Keratinocyte (primary cell): Measurements from ENCODE around the gene HLA-C. TPM values are rescaled to one million over a fixed set of nuclear protein-coding genes. Genes with fewer than 3 reads are reported as not detected.

ENCODE experiments used
- DNase-seq: peaks from one replicate; pipeline ENCODE4 v3.0.0-alpha.2; 2011; ENCODE audit warnings: low read depth, missing footprints, low spot score
- FAIRE-seq: peaks from 2 replicates; lab custom pipeline; 2011; peaks lifted over from hg19 to GRCh38; lab: Jason Lieb, UNC
- H2AFZ ChIP-seq: 2 replicates; pipeline ENCODE4 v1.6.0; 2012; ENCODE audit warnings: low read length, control low read depth, inconsistent platforms; ENCODE audit not compliant: control insufficient read depth
- H3K27ac ChIP-seq: 2 replicates; pipeline ENCODE4 v1.5.1; 2011; ENCODE audit warnings: low read length; ENCODE audit not compliant: control insufficient read depth, insufficient read depth
- H3K27me3 ChIP-seq: 3 replicates; pipeline ENCODE4 v1.6.0; 2011; ENCODE audit warnings: low read length; ENCODE audit not compliant: control insufficient read depth, insufficient read depth; ENCODE audit errors: extremely low read depth
- H3K36me3 ChIP-seq, 2 experiments: 2 replicates in 1 of 2; 3 replicates in 1 of 2; pipeline ENCODE4 v1.5.1; 2011; ENCODE audit warnings: low read length in 2 of 2, mild to moderate bottlenecking in 1 of 2; ENCODE audit not compliant: control insufficient read depth in 2 of 2, insufficient read depth in 2 of 2; ENCODE audit errors: extremely low read depth in 1 of 2
- H3K4me1 ChIP-seq: 3 replicates; pipeline ENCODE4 v1.5.1; 2011; ENCODE audit warnings: low read length; ENCODE audit not compliant: control insufficient read depth, insufficient read depth; ENCODE audit errors: extremely low read depth
- H3K4me2 ChIP-seq: 3 replicates; pipeline ENCODE4 v1.6.0; 2011; ENCODE audit warnings: low read depth, low read length; ENCODE audit not compliant: control insufficient read depth, insufficient read depth; ENCODE audit errors: extremely low read depth
- H3K4me3 ChIP-seq, 3 experiments: fragments of 200-600 bp in 1 of 3; sonication (generic) in 1 of 3; 2 replicates in 2 of 3; 3 replicates in 1 of 3; pipeline ENCODE4 v1.5.1; 2011 to 2016; ENCODE audit warnings: low read length in 3 of 3, mild to moderate bottlenecking in 3 of 3, control low read depth in 2 of 3, inconsistent platforms in 1 of 3, low read depth in 1 of 3, mixed read lengths in 1 of 3, mixed run types in 1 of 3, moderate library complexity in 1 of 3; ENCODE audit not compliant: control insufficient read depth in 2 of 3, insufficient read depth in 2 of 3; ENCODE audit errors: extremely low read depth in 1 of 3
- H3K79me2 ChIP-seq: 2 replicates; pipeline ENCODE4 v1.6.0; 2012; ENCODE audit warnings: low read length; ENCODE audit not compliant: control insufficient read depth, insufficient read depth
- H3K9ac ChIP-seq: 3 replicates; pipeline ENCODE4 v1.6.0; 2011; ENCODE audit warnings: low read length; ENCODE audit not compliant: control insufficient read depth, insufficient read depth; ENCODE audit errors: extremely low read depth
- H3K9me1 ChIP-seq: 3 replicates; pipeline ENCODE4 v1.6.0; 2011; ENCODE audit warnings: low read length; ENCODE audit not compliant: control insufficient read depth, insufficient read depth; ENCODE audit errors: extremely low read depth
- H3K9me3 ChIP-seq: 2 replicates; pipeline ENCODE4 v1.5.1; 2012; ENCODE audit warnings: low read depth, low read length; ENCODE audit not compliant: control insufficient read depth
- H4K20me1 ChIP-seq: 3 replicates; pipeline ENCODE4 v1.6.0; 2011; ENCODE audit warnings: low read length; ENCODE audit not compliant: control insufficient read depth, insufficient read depth; ENCODE audit errors: extremely low read depth
- EZH2 ChIP-seq: IDR thresholded peaks from one replicate; pipeline ENCODE4 v1.6.1; 2012; ENCODE audit warnings: inconsistent platforms, mild to moderate bottlenecking, low read length, moderate library complexity
- dilution Hi-C: fragments of 300-500 bp; cut with MboI; formaldehyde crosslinking; loops from one replicate; pipeline ENCODE4 v1.7.0; 2020; ENCODE audit warnings: low sequenced_read_pairs; ENCODE audit not compliant: extremely low pct_ligation_motif_present
- polyA plus RNA-seq, 5 experiments: library from polyadenylated mRNA; depleted of rRNA in 3 of 5; stranded (reverse) in 3 of 5; stranded (forward) in 1 of 5; unstranded in 1 of 5; fragments of >200 nt; gene quantifications; 1 replicate in 1 of 5; 2 replicates in 3 of 5; 3 replicates in 1 of 5; pipeline versions ENCODE4 v1.2.1 to v1.2.3, GENCODE V29; 2011 to 2012; ENCODE audit warnings: missing spikeins in 2 of 5, low read depth in 1 of 5, low replicate concordance in 1 of 5
- TF ChIP-seq, protein P1 (sequence below), 3 experiments: IDR thresholded peaks in 1 of 3; conservative IDR thresholded peaks in 1 of 3; optimal IDR thresholded peaks in 1 of 3; 2 replicates in 2 of 3; 3 replicates in 1 of 3; pipeline versions ENCODE3 to v1.5.1; 2011; ENCODE audit warnings: low read length in 3 of 3, mild to moderate bottlenecking in 3 of 3, moderate library complexity in 2 of 3, control low read depth in 1 of 3, inconsistent platforms in 1 of 3; ENCODE audit not compliant: insufficient read depth in 2 of 3; ENCODE audit errors: extremely low read depth in 1 of 3

HLA-C gene
- polyA plus RNA-seq, 1 donor (not counting 4 experiments of a cell fraction or from before 2014, with no cell fraction given): 330 TPM

- FAIRE-seq: no peak
- dilution Hi-C loops: no loop called here
These were observed 3.5 kb downstream of the HLA-C start for GRCh38 chr6:31268369-31268765.

DNA sequence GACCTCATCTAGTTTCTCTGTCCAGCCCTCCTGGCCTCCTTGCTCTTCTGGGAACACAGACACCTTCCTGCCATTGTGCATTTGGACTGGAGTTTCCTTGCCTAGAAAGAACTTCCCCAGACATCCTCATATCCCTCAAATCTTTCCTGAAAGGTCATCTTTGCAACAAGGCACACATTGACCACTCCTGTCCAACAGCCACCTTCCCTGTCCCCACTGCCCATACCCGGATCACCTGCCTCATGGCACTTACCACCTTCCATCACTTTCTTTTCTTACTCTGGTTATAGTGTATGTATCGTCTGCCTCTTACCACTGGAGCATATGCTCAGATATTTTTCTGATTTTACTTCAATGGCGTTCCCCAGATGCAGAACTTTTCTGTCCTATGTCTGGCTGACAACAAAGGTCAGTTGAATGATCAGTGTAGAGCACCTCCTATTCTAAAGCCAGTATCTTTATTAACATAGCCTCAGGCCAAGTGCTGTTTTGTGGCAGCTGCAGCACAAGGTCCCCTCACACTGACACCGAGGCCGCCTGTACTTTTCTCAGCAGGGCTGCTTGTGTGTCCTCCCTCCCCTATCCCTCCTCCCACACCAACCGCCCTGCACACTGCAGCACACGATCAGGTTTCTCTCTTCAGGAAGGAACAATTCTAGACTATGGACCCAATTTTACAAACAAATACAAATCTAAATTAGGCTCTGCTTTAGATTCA is 4.1 kb downstream of the HLA-C start:
- dilution Hi-C loops: no loop called here

More at GRCh38 chr6:31268369-31268765, 3.5 kb downstream of the HLA-C start:
- Histone ChIP-seq H3K36me3 (peaks cover 12 to 14% of the 10 kb centered on the region in 2 experiments), H2AFZ (no peak overlapping the region), H3K79me2 (peaks cover 6% of the 10 kb centered on the region), H3K27ac (no peak overlapping the region), H3K9me1 (peaks cover 2% of the 10 kb centered on the region), H3K4me1 (peaks cover 9% of the 10 kb centered on the region), H3K27me3 (no peaks in the 10 kb centered on the region), H3K4me2 (no peak overlapping the region), H3K9me3 (no peaks in the 10 kb centered on the region), H3K9ac (no peak overlapping the region), H3K4me3 (no peak overlapping the region), H4K20me1 (no peaks in the 10 kb centered on the region)
- no peak for DNase-seq
- TF ChIP-seq, protein P1, sequence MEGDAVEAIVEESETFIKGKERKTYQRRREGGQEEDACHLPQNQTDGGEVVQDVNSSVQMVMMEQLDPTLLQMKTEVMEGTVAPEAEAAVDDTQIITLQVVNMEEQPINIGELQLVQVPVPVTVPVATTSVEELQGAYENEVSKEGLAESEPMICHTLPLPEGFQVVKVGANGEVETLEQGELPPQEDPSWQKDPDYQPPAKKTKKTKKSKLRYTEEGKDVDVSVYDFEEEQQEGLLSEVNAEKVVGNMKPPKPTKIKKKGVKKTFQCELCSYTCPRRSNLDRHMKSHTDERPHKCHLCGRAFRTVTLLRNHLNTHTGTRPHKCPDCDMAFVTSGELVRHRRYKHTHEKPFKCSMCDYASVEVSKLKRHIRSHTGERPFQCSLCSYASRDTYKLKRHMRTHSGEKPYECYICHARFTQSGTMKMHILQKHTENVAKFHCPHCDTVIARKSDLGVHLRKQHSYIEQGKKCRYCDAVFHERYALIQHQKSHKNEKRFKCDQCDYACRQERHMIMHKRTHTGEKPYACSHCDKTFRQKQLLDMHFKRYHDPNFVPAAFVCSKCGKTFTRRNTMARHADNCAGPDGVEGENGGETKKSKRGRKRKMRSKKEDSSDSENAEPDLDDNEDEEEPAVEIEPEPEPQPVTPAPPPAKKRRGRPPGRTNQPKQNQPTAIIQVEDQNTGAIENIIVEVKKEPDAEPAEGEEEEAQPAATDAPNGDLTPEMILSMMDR (optimal IDR thresholded peaks at IDR 0.05 in 1 of 3, IDR thresholded peaks at IDR 0.05 in 1 of 3, conservative IDR thresholded peaks at IDR 0.05 in 1 of 3; ENCODE audit: extremely low read depth in 1 of 3, insufficient read depth in 2 of 3, low read length in 3 of 3): no peak
- no peak for TF ChIP-seq EZH2

More for the DNA sequence above, 4.1 kb downstream of the HLA-C start:
- TF ChIP-seq, protein P1 (optimal IDR thresholded peaks at IDR 0.05 in 1 of 3, IDR thresholded peaks at IDR 0.05 in 1 of 3, conservative IDR thresholded peaks at IDR 0.05 in 1 of 3; ENCODE audit: extremely low read depth in 1 of 3, insufficient read depth in 2 of 3, low read length in 3 of 3): no peak
- TF ChIP-seq EZH2: no peak
- Histone ChIP-seq H3K79me2 (peaks cover 6% of the 10 kb centered on the region), H3K4me3 (no peak overlapping the region), H3K36me3 (peaks cover 12 to 14% of the 10 kb centered on the region in 2 experiments), H3K4me1 (peaks cover 9% of the 10 kb centered on the region), H3K9ac (no peak overlapping the region), H2AFZ (no peak overlapping the region), H3K9me1 (peaks cover 2% of the 10 kb centered on the region), H3K9me3 (no peaks in the 10 kb centered on the region), H3K27ac (no peak overlapping the region), H4K20me1 (no peaks in the 10 kb centered on the region), H3K27me3 (no peaks in the 10 kb centered on the region), H3K4me2 (no peak overlapping the region)
- DNase-seq: no peak
- FAIRE-seq: no peak
